Fibroblast of skin of left quadriceps (primary cell): Measurements from ENCODE around the gene PANK1.
A peak's percentile ranks its signal among the peaks of the same experiment; 100 is the strongest.
"Not testable (repeated sequence)": the region's sequence is repeated elsewhere in the genome, so short reads cannot be mapped to it uniquely, and the experiment has no call there.

Source experiments
- DNase-seq, 2 experiments: peaks; one replicate each; pipeline ENCODE4 v3.0.0-alpha.2; 2013; ENCODE audit warnings: low read depth in 2 of 2

The PANK1 gene

GRCh38 chr10:89567576-89568245 is 77.3 kb downstream of the PANK1 start:
- peak in 1 of 2 experiments; percentile 9 for DNase-seq

DNA sequence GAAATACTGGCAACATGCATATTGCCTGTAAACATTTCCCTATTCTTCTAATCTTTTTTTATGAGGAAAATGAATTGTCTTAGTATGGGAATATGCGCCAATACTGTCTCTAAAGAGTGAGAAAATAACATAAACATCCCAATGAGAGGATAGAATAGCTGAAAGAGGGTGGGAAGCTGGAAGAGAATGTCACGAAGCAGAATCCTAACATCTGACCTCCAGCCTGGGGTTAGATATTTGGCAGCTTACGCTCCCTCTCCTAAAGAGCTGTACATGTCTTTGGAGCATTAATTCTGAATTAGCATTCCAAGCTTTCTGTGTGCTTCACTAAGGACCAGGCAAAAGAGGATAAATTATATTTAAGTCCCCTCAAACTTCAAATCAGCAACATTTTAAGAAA is 78.0 kb downstream of the PANK1 start:
- no peak for DNase-seq

GRCh38 chr10:89566095-89566950 is 78.7 kb downstream of the PANK1 start:
- no peak for DNase-seq

GRCh38 chr10:89565180-89565579 is 79.9 kb downstream of the PANK1 start:
- DNase-seq = no peak

GRCh38 chr10:89563861-89564478 is 81.1 kb downstream of the PANK1 start:
- peak in 1 of 2 experiments; percentile 28 for DNase-seq

GRCh38 chr10:89563311-89563710 is 81.7 kb downstream of the PANK1 start:
- no peak for DNase-seq

GRCh38 chr10:89556600-89556999 is 88.4 kb downstream of the PANK1 start:
- DNase-seq = no peak

GRCh38 chr10:89555688-89556445 is 89.2 kb downstream of the PANK1 start:
- DNase-seq = no peak

DNA sequence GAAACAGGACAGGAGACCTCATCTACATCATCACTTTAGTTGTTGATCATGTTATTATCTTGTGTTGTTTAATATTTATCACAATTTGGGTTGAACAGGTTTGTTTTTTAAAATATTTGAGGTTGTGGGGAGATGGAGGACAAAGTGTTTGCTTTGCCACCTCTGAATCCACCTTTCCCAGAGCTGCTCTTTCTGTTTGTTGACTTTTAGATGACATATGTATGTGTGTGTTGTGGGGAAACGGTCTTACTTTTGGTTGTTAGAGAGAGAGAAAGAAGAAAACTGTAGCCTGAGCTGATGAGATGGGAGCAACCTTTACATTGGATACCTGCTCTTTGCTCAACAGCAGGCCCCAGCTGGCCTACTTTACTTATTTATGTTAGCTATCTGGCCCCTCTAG is 90.6 kb downstream of the PANK1 start:
- DNase-seq = no peak

- DNase-seq = peak; percentile 90 to 91
Measured at GRCh38 chr10:89553064-89553734, 91.8 kb downstream of the PANK1 start.

DNA sequence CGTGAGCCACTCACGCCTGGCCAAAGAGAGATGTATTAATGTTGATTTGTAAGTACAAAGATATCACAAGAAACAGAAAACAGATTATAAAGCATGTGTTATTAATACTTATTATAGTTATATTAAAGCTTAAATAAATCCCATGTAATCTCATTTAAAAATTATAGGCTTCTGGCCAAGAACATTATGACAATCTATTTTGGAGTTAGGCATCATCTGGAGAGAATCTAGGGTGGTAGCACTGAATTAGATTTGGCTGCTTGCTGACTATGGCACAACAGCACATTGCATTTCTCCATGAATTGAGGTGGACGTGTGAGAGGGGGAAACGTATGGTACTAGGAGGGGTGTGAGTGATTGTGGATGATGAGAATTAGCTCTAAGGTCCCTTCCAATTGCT is 92.8 kb downstream of the PANK1 start:
- no peak for DNase-seq

- no peak for DNase-seq
Measured at GRCh38 chr10:89550509-89550908, 94.5 kb downstream of the PANK1 start.

- no peak for DNase-seq
Measured at GRCh38 chr10:89549510-89549909, 95.5 kb downstream of the PANK1 start.

- no peak for DNase-seq
Measured at GRCh38 chr10:89548673-89549072, 96.4 kb downstream of the PANK1 start.

GRCh38 chr10:89547853-89548513 is 97.1 kb downstream of the PANK1 start:
- no peak for DNase-seq

DNA sequence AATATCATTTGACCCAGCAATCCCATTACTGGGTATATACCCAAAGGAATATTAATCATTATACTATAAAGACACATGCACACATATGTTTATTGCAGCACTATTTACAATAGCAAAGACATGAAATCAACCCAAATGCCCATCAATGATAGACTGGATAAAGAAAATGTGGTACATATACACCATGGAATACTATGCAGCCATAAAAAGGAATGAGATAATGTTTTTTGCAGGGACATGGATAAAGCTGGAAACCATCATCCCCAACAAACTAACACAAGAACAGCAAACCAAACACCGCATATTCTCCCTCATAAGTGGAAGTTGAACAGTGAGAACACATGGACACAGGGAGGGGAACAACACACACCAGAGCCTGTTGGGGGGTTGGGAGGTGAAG is 98.4 kb downstream of the PANK1 start:
- DNase-seq = not testable (repeated sequence)

DNA sequence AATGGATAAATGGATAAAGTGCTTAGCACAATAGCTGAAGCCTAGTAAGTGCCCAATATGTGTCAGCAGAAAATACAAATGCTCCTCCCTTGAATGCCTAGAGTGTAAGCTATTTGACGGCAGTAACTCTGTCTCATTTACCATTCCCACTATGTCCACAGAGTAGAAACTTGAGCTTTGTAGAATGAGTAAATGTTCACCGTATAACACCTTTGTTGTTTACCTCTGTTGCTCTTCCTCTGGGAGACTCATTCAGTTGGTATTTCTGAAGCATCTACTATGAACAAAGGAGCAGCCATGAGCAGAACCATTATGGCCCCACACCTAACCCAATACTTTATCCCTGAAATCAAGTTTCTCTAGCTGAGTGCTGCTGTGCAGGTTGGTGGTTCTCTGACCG is 101.2 kb downstream of the PANK1 start:
- DNase-seq = no peak

GRCh38 chr10:89540420-89540949 is 104.6 kb downstream of the PANK1 start:
- DNase-seq = no peak

- no peak for DNase-seq
Measured at GRCh38 chr10:89537364-89537763, 107.7 kb downstream of the PANK1 start.

DNA sequence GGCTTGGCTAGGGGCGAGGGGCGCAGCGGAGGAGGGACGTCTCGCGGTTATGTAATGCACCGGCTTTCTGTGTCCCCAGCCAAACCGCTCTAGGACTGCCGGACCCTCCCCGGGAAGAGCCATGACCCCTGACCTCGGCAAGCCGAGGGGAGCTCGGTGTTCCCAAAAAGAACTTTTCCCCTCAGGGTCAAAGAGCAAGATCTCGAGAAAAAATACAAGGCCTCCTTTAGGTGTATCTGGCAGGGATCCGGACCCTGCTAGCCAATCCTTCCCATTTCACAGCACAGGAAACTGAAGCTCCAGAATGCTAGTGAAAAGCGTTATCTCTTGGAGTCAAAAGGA is 109.1 kb downstream of the PANK1 start:
- no peak for DNase-seq
